Suppressor macrophage treated with lipopolysaccharide for 4 hours (primary cell): Measurements from ENCODE around the gene KRTAP10-10.

Source experiments
- DNase-seq: peaks from one replicate; pipeline ENCODE4 v3.0.0-alpha.2; 2020

KRTAP10-10 gene

DNA sequence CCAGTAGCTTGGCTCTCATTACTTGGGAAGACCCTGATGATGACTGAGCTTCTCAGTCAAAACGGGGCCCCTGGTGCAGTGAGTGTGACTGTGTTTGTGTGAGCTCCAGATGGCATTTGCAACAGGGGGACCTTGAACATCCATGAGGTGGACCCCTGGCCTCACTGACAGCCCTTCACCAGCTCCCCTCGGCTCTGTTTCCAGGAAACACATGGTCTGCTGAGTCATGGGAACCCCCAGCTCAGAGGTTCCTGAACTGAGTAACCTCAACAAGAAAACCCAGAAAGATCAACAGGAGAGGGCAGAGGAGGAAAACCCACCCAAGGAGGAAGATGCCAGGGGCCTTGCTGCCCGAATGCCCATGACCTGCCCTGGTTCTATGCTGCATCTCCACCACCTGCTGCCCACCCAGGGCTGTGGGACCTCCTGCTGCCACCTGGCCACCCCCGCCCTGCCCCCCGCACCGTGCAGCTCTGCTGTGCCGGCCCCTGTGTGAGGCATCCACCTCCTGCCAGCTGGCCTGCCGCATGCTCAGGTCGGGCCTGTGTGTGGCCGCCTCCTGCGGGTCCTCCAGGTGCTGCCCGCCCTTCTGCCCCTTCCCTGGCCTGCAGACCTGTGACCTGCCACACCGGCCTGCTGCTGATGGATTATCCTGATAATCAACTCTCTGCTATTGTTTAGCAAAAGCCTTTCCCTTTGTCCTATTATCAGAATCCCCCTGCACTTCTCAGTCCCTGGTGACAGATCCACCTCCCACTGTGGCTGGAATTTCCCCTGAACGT lies 49.0 kb downstream of the KRTAP10-10 start:
- no peak for DNase-seq

DNA sequence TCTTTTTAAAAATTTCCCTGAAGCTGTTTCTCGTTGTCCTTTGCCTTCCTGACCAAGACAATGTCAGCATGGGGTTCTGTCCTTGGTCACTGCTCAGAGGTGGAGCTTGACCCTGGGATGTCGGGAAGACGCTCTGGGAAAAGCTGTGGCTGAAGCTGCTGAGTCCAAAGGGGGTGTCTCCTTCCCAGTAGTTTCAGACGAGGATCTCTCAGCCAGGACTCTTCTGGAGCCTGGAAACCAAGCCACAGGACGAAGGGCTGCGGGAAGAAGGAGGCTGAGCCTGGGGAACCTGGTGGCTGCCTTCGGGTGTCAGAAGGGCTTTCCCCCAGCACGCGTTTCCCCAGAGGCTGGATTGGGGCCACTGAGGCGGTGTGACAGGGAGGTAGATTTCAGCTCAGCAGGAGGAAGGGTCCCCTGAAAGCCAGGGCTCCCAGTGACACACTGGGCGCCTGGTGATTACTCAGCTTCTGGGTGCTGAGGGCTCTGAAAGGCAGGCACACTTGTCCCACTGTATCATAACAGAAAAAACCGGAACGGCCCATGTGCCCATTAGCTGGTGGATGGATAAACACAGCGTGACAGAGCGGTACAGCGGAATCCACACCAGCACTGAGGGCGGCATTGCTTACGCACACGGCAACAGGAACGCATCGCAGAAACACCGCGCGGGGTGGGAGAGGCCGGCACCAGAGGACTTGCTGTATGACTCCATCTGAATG lies 49.8 kb downstream of the KRTAP10-10 start:
- no peak for DNase-seq

DNA sequence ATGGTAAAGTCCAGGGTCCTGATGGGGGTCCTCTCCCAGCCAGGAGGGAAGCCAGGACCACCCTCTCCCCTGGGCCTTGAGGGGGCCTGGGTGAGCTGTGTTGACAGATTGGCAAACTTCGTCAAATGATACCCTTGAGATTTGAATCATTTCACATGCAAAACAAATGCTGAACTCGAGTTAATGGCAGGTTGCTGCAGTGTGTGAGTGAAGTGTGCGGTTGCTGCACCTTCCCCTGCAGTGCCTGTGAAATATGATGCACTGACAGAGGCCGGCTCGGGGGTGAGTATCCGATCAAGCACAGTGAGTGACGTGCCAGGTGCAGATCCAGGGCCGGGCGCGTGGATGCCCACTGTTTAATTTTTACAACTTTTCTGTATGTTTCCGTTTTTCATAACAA lies 50.5 kb downstream of the KRTAP10-10 start:
- DNase-seq = no peak
